GM12878 (cell line): ENCODE data around the gene FAM227A. TPM values are rescaled to one million over a fixed set of nuclear protein-coding genes. Genes with fewer than 3 reads are reported as not detected.

Experiments
- ATAC-seq: fragments of 200-7000 bp; cut with Tn5 transposase; 3 replicates; pipeline ENCODE4 v1.9.1; 2020; ENCODE audit warnings: mild to moderate bottlenecking, moderate library complexity
- BruUV-seq: library from RNA; stranded (reverse); fragments of 400-500 nt; replicated peaks from 2 replicates; lab custom pipeline; 2021; lab: Mats Ljungman, UMichigan
- CTCF ChIA-PET: fragments of 300-600 bp; sonication (Branson Sonifier 250); formaldehyde crosslinking; extraction: SDS; loops from one replicate; lab custom pipeline; 2021; ENCODE audit warnings: inconsistent platforms; lab: Yijun Ruan, JAX
- POLR2A ChIA-PET: fragments of 350-600 bp; formaldehyde crosslinking; extraction: SDS; loops from one replicate; lab custom pipeline; 2021; ENCODE audit warnings: inconsistent platforms; lab: Charles Lee
- RAD21 ChIA-PET: fragments of 300-600 bp; sonication (Branson Sonifier 250); formaldehyde crosslinking; loops from one replicate; lab custom pipeline; 2023; ENCODE audit warnings: antibody characterized with exemption; ENCODE audit not compliant: unreplicated experiment; lab: Charles Lee
- SMC1A ChIA-PET: fragments of 300-600 bp; sonication (Branson Sonifier 250); formaldehyde crosslinking; loops from one replicate; lab custom pipeline; 2023; ENCODE audit not compliant: unreplicated experiment, uncharacterized antibody; lab: Charles Lee
- DNase-seq: peaks from one replicate; pipeline ENCODE4 v3.0.0-alpha.2; 2011; ENCODE audit warnings: low read depth, low spot score
- FAIRE-seq: peaks from 3 replicates; lab custom pipeline; 2011; peaks lifted over from hg19 to GRCh38; lab: Jason Lieb, UNC
- H2AFZ ChIP-seq: 2 replicates; pipeline ENCODE4 v1.6.0; 2011; ENCODE audit warnings: low read depth, low read length, control low read depth; ENCODE audit not compliant: control insufficient read depth
- H3K27ac ChIP-seq: 2 replicates; pipeline ENCODE4 v1.5.1; 2011; ENCODE audit warnings: control low read depth; ENCODE audit not compliant: control insufficient read depth, insufficient read depth
- H3K27me3 ChIP-seq, 2 experiments: replicated peaks in 1 of 2; 2 replicates each; pipeline versions ENCODE4 v1.6.0 to v1.6.1; 2011; ENCODE audit warnings: low read length in 1 of 2; ENCODE audit not compliant: control insufficient read depth in 2 of 2, insufficient read depth in 2 of 2
- H3K36me3 ChIP-seq, 2 experiments: 2 replicates each; pipeline ENCODE4 v1.5.1; 2011; ENCODE audit warnings: low read length in 1 of 2; ENCODE audit not compliant: control insufficient read depth in 2 of 2, insufficient read depth in 2 of 2
- H3K4me1 ChIP-seq: 2 replicates; pipeline ENCODE4 v1.6.1; 2011; ENCODE audit warnings: mild to moderate bottlenecking, low read length, moderate library complexity, mixed read lengths; ENCODE audit not compliant: control insufficient read depth, insufficient read depth
- H3K4me2 ChIP-seq: 2 replicates; pipeline ENCODE4 v1.6.0; 2011; ENCODE audit warnings: control low read depth; ENCODE audit not compliant: control insufficient read depth, insufficient read depth
- H3K4me3 ChIP-seq: fragments of 200-600 bp; sonication (generic); 2 replicates; pipeline ENCODE4 v1.5.1; 2016
- H3K79me2 ChIP-seq: 2 replicates; pipeline ENCODE4 v1.6.0; 2011; ENCODE audit warnings: low read length; ENCODE audit not compliant: control insufficient read depth, insufficient read depth
- H3K9ac ChIP-seq: 2 replicates; pipeline ENCODE4 v1.8.0; 2011; ENCODE audit warnings: low read length, control low read depth, mixed read lengths; ENCODE audit not compliant: control insufficient read depth, insufficient read depth
- H3K9me3 ChIP-seq: replicated peaks from 3 replicates; pipeline ENCODE4 v1.5.1; 2011; ENCODE audit warnings: mild to moderate bottlenecking, low read length; ENCODE audit not compliant: control insufficient read depth, insufficient read depth
- H4K20me1 ChIP-seq: 2 replicates; pipeline ENCODE4 v1.6.0; 2011; ENCODE audit not compliant: control insufficient read depth, insufficient read depth
- BMI1 ChIP-seq: fragments of 450-650 bp; IDR thresholded peaks from 2 replicates; pipeline ENCODE4 v1.6.1; 2016; ENCODE audit warnings: mild to moderate bottlenecking, moderate library complexity, borderline replicate concordance
- CHD1 ChIP-seq: IDR thresholded peaks from 2 replicates; pipeline ENCODE4 v1.6.1; 2012; ENCODE audit warnings: low read depth, low read length, improper control_type of control experiment
- ELK1 ChIP-seq: IDR thresholded peaks from 2 replicates; pipeline ENCODE4 v1.6.1; 2012; ENCODE audit warnings: low read depth, low read length, improper control_type of control experiment
- ESRRA ChIP-seq: IDR thresholded peaks from 2 replicates; pipeline ENCODE4 v1.6.1; 2012; ENCODE audit warnings: mild to moderate bottlenecking, low read length, improper control_type of control experiment
- NR2F1 ChIP-seq: fragments of 450-650 bp; conservative IDR thresholded peaks from 2 replicates; pipeline ENCODE4 v1.6.1; 2017; ENCODE audit warnings: mild to moderate bottlenecking
- RELA ChIP-seq: fragments of 450-650 bp; IDR thresholded peaks from 2 replicates; pipeline ENCODE4 v1.8.0; 2014; ENCODE audit warnings: borderline replicate concordance; ENCODE audit not compliant: partially characterized antibody
- WGBS: methylation state at CpG from one replicate; pipeline ENCODE4 v1.1.6; 2016; ENCODE audit warnings: low lambda C conversion rate; ENCODE audit not compliant: insufficient replicate concordance, insufficient coverage; ENCODE audit errors: missing lambda C conversion rate; 5-methylcytosine and 5-hydroxymethylcytosine counted together
- in situ Hi-C: fragments of 300-500 bp; cut with MboI; formaldehyde crosslinking; loops from 9 replicates; pipeline ENCODE4 v1.14.3; 2018; ENCODE audit warnings: mixed read lengths
- intact Hi-C: fragments of 100-400 bp; cut with micrococcal nuclease; formaldehyde crosslinking; loops from one replicate; pipeline ENCODE4 v1.14.2; 2022; ENCODE audit not compliant: unreplicated experiment
- polyA plus RNA-seq, 11 experiments: library from polyadenylated mRNA; depleted of rRNA in 4 of 11; unstranded in 6 of 11; stranded (reverse) in 5 of 11; fragments of >200 nt; fragmentation: Nextera tagmentation in 4 of 11; fragmentation: Illumina TruSeq in 1 of 11; extraction: Ambion mirVana in 4 of 11; extraction: Trizol in 1 of 11; gene quantifications; 1 replicate in 1 of 11; 2 replicates in 10 of 11; pipeline versions ENCODE4 v1.2.1 to v1.2.3, GENCODE V29; 2011 to 2016; ENCODE audit warnings: inconsistent platforms in 2 of 11, missing spikeins in 2 of 11, low read depth in 1 of 11
- total RNA-seq, 4 experiments: library from RNA; depleted of rRNA in 3 of 4; stranded (reverse); fragments of >200 nt in 3 of 4; fragmentation: Illumina TruSeq in 1 of 4; extraction: Trizol in 1 of 4; gene quantifications; 2 replicates each; pipeline versions ENCODE4 v1.2.1 to v1.2.3, GENCODE V29; 2013 to 2021
- TF ChIP-seq, protein P1 (sequence below): fragments of 450-650 bp; formaldehyde crosslinking; IDR thresholded peaks from 2 replicates; pipeline ENCODE4 v1.4.0; 2022; ENCODE audit warnings: mild to moderate bottlenecking, moderate library complexity

The FAM227A gene
- total and polyA plus RNA-seq, 10 of the 15 experiments (the other 5 are each of a cell fraction or from before 2014, with no cell fraction given), result 0.02 to 0.59 (median 0.25) TPM

DNA sequence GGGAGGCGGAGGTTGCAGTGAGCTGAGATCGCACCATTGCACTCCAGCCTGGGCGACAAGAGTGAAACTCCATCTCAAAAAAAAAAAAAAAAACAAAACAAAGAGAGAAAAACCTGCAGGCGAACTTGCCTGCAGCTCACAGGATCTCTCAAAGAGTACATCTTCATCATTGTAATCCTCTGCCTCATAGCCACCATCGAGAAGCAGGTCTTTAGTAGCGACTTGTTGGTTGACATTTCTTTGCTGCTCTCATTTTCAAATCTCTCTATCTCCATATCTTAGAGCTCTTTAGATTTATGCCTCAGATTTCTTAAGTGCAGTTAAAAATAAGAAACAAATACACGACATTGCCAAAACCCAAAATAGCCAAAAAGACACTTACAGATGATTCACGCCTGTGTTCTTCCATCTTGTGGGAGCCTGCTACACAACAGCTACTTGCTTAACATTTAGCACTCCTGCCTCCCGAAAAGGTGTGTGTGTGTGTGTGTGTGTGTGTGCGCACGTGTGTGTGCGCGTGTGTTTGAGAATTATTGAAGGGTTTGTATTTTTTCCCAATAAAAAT, 14.6 kb downstream of the FAM227A start:
- in situ Hi-C loops (no loop called here), intact Hi-C loops (no loop called here)
- TF ChIP-seq RELA (no peak), CHD1 (no peak), NR2F1 (no peak), BMI1 (no peak), ELK1 (no peak), ESRRA (no peak)
- TF ChIP-seq, protein P1, sequence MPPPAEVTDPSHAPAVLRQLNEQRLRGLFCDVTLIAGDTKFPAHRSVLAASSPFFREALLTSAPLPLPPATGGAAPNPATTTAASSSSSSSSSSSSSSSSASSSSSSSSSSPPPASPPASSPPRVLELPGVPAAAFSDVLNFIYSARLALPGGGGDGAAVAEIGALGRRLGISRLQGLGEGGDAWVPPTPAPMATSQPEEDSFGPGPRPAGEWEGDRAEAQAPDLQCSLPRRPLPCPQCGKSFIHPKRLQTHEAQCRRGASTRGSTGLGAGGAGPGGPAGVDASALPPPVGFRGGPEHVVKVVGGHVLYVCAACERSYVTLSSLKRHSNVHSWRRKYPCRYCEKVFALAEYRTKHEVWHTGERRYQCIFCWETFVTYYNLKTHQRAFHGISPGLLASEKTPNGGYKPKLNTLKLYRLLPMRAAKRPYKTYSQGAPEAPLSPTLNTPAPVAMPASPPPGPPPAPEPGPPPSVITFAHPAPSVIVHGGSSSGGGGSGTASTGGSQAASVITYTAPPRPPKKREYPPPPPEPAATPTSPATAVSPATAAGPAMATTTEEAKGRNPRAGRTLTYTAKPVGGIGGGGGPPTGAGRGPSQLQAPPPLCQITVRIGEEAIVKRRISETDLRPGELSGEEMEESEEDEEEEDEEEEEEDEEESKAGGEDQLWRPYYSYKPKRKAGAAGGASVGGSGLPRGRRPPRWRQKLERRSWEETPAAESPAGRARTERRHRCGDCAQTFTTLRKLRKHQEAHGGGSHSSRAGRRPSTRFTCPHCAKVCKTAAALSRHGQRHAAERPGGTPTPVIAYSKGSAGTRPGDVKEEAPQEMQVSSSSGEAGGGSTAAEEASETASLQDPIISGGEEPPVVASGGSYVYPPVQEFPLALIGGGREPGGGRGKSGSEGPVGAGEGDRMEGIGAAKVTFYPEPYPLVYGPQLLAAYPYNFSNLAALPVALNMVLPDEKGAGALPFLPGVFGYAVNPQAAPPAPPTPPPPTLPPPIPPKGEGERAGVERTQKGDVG (CRISPR knock-in tag), result no peak
- H3K9me3 ChIP-seq, result no peaks in the 10 kb centered on the region
- ChIA-PET CTCF (interaction anchor here (0.6 kb wide), 1 partner anchor 40 kb away, joined by 3 read pairs; no protein-coding TSS in a partner anchor), POLR2A (interaction anchor here (0.6 kb wide), 1 partner anchor 88 kb away, joined by 8 read pairs; no protein-coding TSS in a partner anchor), RAD21 (no interaction called here), SMC1A (no interaction called here)
- H2AFZ ChIP-seq, result no peak overlapping the region
- H3K27ac ChIP-seq, result no peak overlapping the region
- WGBS, result 67% methylated on average over 12 of the region's 13 CpGs
- no peak overlapping the region for H3K9ac ChIP-seq
- no peaks in the 10 kb centered on the region for H3K4me1 ChIP-seq
- H3K4me2 ChIP-seq, result no peak overlapping the region
- BruUV-seq, result no TSS peak
- FAIRE-seq (no peak), DNase-seq (no peak), ATAC-seq (no peak)
- H4K20me1 ChIP-seq, result no peaks in the 10 kb centered on the region
- H3K27me3 ChIP-seq, result no peaks in the 10 kb centered on the region; a peak in 1 of 4 replicates
- no peaks in the 10 kb centered on the region for H3K36me3 ChIP-seq
- H3K4me3 ChIP-seq, result no peak overlapping the region
- H3K79me2 ChIP-seq, result no peaks in the 10 kb centered on the region
